NCI-H774 (cell line): ENCODE data around the gene IFNL2.
"Not testable (repeated sequence)": the region's sequence is repeated elsewhere in the genome, so short reads cannot be mapped to it uniquely, and the experiment has no call there.

Experiments
- DNase-seq: peaks from one replicate; lab custom pipeline; 2025; lab: John Stamatoyannopoulos, UW

Gene IFNL2

GRCh38 chr19:39297931-39298634 is 29.9 kb downstream of the IFNL2 start:
- DNase-seq, result no peak

GRCh38 chr19:39299404-39299803 is 31.2 kb downstream of the IFNL2 start:
- DNase-seq, result no peak

GRCh38 chr19:39299832-39300231 is 31.6 kb downstream of the IFNL2 start:
- no peak for DNase-seq

- DNase-seq, result no peak
Measured at GRCh38 chr19:39301021-39301420, 32.8 kb downstream of the IFNL2 start.

- DNase-seq, result no peak
Measured at GRCh38 chr19:39301562-39301961, 33.4 kb downstream of the IFNL2 start.

- no peak for DNase-seq
Measured at GRCh38 chr19:39303373-39304184, 35.4 kb downstream of the IFNL2 start.

- DNase-seq, result no peak
Measured at GRCh38 chr19:39304185-39304513, 36.0 kb downstream of the IFNL2 start.

GRCh38 chr19:39304701-39305571 is 36.7 kb downstream of the IFNL2 start:
- DNase-seq, result no peak

GRCh38 chr19:39306075-39306474 is 37.9 kb downstream of the IFNL2 start:
- no peak for DNase-seq

GRCh38 chr19:39307046-39307821 is 39.0 kb downstream of the IFNL2 start:
- DNase-seq, result no peak

- DNase-seq, result no peak
Measured at GRCh38 chr19:39307822-39308530, 39.8 kb downstream of the IFNL2 start.

GRCh38 chr19:39308531-39309304 is 40.5 kb downstream of the IFNL2 start:
- no peak for DNase-seq

GRCh38 chr19:39309305-39309670 is 41.1 kb downstream of the IFNL2 start:
- DNase-seq, result not testable (repeated sequence)

GRCh38 chr19:39310558-39311311 is 42.5 kb downstream of the IFNL2 start:
- no peak for DNase-seq

- DNase-seq, result no peak
Measured at GRCh38 chr19:39314016-39314728, 46.0 kb downstream of the IFNL2 start.

- no peak for DNase-seq
Measured at GRCh38 chr19:39315933-39316332, 47.7 kb downstream of the IFNL2 start.

GRCh38 chr19:39316627-39317321 is 48.6 kb downstream of the IFNL2 start:
- no peak for DNase-seq

- DNase-seq, result no peak
Measured at GRCh38 chr19:39317476-39317875, 49.3 kb downstream of the IFNL2 start.
